ENCODE data around the gene EFNB1. TPM values are rescaled to one million over a fixed set of nuclear protein-coding genes. Genes with fewer than 3 reads are reported as not detected.

The EFNB1 gene
- total and polyA plus RNA-seq, 9 of the 15 experiments (the other 6 are each of a cell fraction or from before 2014, with no cell fraction given) = 0.01 to 2.1 (median 0.99) TPM; not detected in 1

GRCh38 chrX:68833448-68833805 is 4.6 kb downstream of the EFNB1 start:
- no peaks in the 10 kb centered on the region for H4K20me1 ChIP-seq (replicated peaks; ENCODE audit: control insufficient read depth, insufficient read depth, low read length)
- H3K9me1 ChIP-seq (ENCODE audit: control insufficient read depth, insufficient read depth, low read length) = no peaks in the 10 kb centered on the region
- no peak overlapping the region for H3K4me3 ChIP-seq
- ATAC-seq (no peak), DNase-seq (ENCODE audit: extremely low read depth in 1 of 4, low spot score in 3 of 4) (no peak), FAIRE-seq (no peak)
- POLR2A ChIA-PET = no interaction called here
- peaks cover 0 to 22% of the 10 kb centered on the region in 2 experiments; a peak in 2 of 5 replicates for H3K4me1 ChIP-seq (replicated peaks in 1 of 2; ENCODE audit: control insufficient read depth in 2 of 2, insufficient read depth in 2 of 2, low read length in 2 of 2)
- 18% methylated on average over 3 of the region's 6 CpGs for WGBS (ENCODE audit: insufficient coverage, low coverage, missing lambda C conversion rate)
- CTCF ChIA-PET (ENCODE audit: low intra/inter-chr PET ratio) = no interaction called here
- H3K27me3 ChIP-seq (ENCODE audit: control insufficient read depth in 2 of 2, insufficient read depth in 2 of 2, low read length in 2 of 2) = peaks cover 0 to 7% of the 10 kb centered on the region in 2 experiments; a peak in 1 of 5 replicates
- no peak for TF ChIP-seq MCM3 (IDR thresholded peaks at IDR 0.05)
- no peak for TF ChIP-seq ZBED1 (IDR thresholded peaks at IDR 0.05)
- TF ChIP-seq ZNF76 (CRISPR knock-in tag; IDR thresholded peaks at IDR 0.05; ENCODE audit: borderline replicate concordance) = no peak
- TF ChIP-seq ZNF707 (CRISPR knock-in tag; conservative IDR thresholded peaks at IDR 0.05) = no peak
- no peak for TF ChIP-seq NCOR1 (IDR thresholded peaks at IDR 0.05)
- TF ChIP-seq ZBTB9 (CRISPR knock-in tag; IDR thresholded peaks at IDR 0.05) = no peak
- TF ChIP-seq WHSC1 (IDR thresholded peaks at IDR 0.05; ENCODE audit: low read length) = no peak
- TF ChIP-seq ZMIZ1 (IDR thresholded peaks at IDR 0.05; ENCODE audit: low read depth in 2 of 2, low read length in 2 of 2) = no peak
- TF ChIP-seq NR0B1 (IDR thresholded peaks at IDR 0.05; ENCODE audit: partially characterized antibody) = no peak
- no peak for TF ChIP-seq ZNF699 (CRISPR knock-in tag; IDR thresholded peaks at IDR 0.05; ENCODE audit: insufficient replicate concordance)
- no peak for TF ChIP-seq TCF7 (IDR thresholded peaks at IDR 0.05; ENCODE audit: borderline replicate concordance)
- TF ChIP-seq ZKSCAN3 (CRISPR knock-in tag; IDR thresholded peaks at IDR 0.05) = no peak
- TF ChIP-seq HES1 (IDR thresholded peaks at IDR 0.05; ENCODE audit: low read depth) = no peak
- TF ChIP-seq HMBOX1 (IDR thresholded peaks at IDR 0.05) = no peak
- TF ChIP-seq FOXA1 (IDR thresholded peaks at IDR 0.05; ENCODE audit: borderline replicate concordance) = no peak
- TF ChIP-seq ETV1 (tag; conservative IDR thresholded peaks at IDR 0.05; ENCODE audit: low read depth) = no peak
- no peak overlapping the region for H3K4me2 ChIP-seq (ENCODE audit: insufficient read depth, low read length)
- no peaks in the 10 kb centered on the region for H3K36me3 ChIP-seq (ENCODE audit: control insufficient read depth, insufficient read depth, low read length)
- H3K27ac ChIP-seq (ENCODE audit: extremely low read depth, low read depth, low read length) = no peak overlapping the region
- H3K79me2 ChIP-seq (ENCODE audit: control insufficient read depth, insufficient read depth, low read length) = no peaks in the 10 kb centered on the region
- no peaks in the 10 kb centered on the region for H3K9me3 ChIP-seq (replicated peaks; ENCODE audit: control insufficient read depth, insufficient read depth, low read depth, low read length)
- no peak overlapping the region for H3K9ac ChIP-seq (ENCODE audit: insufficient read depth in 1 of 2, low read depth in 2 of 2, low read length in 2 of 2)
- H2AFZ ChIP-seq (ENCODE audit: low read depth, low read length) = no peak overlapping the region
- BruUV-seq (replicated peaks) = no TSS peak
- intact Hi-C loops (cut with micrococcal nuclease) = no loop called here
- in situ Hi-C loops (cut with MboI) = no loop called here

All from K562 (cell line).